Right lobe of liver (tissue), 6 donors: Measurements from ENCODE around the gene TNFRSF4. TPM values are rescaled to one million over a fixed set of nuclear protein-coding genes. Genes with fewer than 3 reads are reported as not detected.

Source experiments
- ATAC-seq, 4 donors: fragments of 200-7000 bp; cut with Tn5 transposase; one replicate each; pipeline ENCODE4 v1.9.1; 2020; ENCODE audit warnings: mild to moderate bottlenecking in 4 of 4, moderate library complexity in 4 of 4
- DNase-seq, 3 donors: peaks; one replicate each; pipeline ENCODE4 v3.0.0-alpha.2; 2020
- H3K27ac ChIP-seq, 3 donors: fragments of 200-600 bp; one replicate each; pipeline ENCODE4 v1.8.0; 2022
- H3K27me3 ChIP-seq, 2 donors: fragments of 200-600 bp; one replicate each; pipeline ENCODE4 v1.8.0; 2022
- H3K36me3 ChIP-seq, 4 donors: fragments of 200-600 bp; sonication (generic) in 1 of 4; one replicate each; pipeline versions ENCODE4 v1.5.1 to v1.8.0; 2017 to 2022; ENCODE audit warnings: control low read depth in 1 of 4
- H3K4me1 ChIP-seq, 4 donors: fragments of 200-600 bp; sonication (generic) in 1 of 4; one replicate each; pipeline versions ENCODE4 v1.5.1 to v1.8.0; 2017 to 2022; ENCODE audit warnings: control low read depth in 1 of 4
- H3K4me3 ChIP-seq, 3 donors: fragments of 200-600 bp; one replicate each; pipeline ENCODE4 v1.8.0; 2022
- H3K9me3 ChIP-seq, 4 donors: fragments of 200-600 bp; sonication (generic) in 1 of 4; one replicate each; pipeline versions ENCODE4 v1.5.1 to v1.8.0; 2017 to 2022; ENCODE audit warnings: control low read depth in 1 of 4
- CTCF ChIP-seq, 4 donors: fragments of 200-600 bp in 3 of 4; fragments of 450-650 bp in 1 of 4; IDR thresholded peaks; one replicate each; pipeline versions ENCODE4 v1.5.1 to v1.8.0; 2016 to 2022; ENCODE audit warnings: antibody characterized with exemption in 4 of 4, mild to moderate bottlenecking in 2 of 4
- POLR2A ChIP-seq: fragments of 450-650 bp; IDR thresholded peaks from one replicate; pipeline ENCODE4 v1.6.1; 2017; ENCODE audit warnings: antibody characterized with exemption, mild to moderate bottlenecking
- WGBS: methylation state at CpG from one replicate; pipeline ENCODE4 v1.1.6; 2018; ENCODE audit warnings: low coverage, low lambda C conversion rate; ENCODE audit not compliant: insufficient coverage; ENCODE audit errors: missing lambda C conversion rate; 5-methylcytosine and 5-hydroxymethylcytosine counted together
- intact Hi-C, 2 donors: fragments of 100-400 bp; cut with DNase I; formaldehyde crosslinking; loops; one replicate each; pipeline versions ENCODE4 v1.11.2 to v1.14.1; 2022
- total RNA-seq, 6 experiments: library from RNA; depleted of rRNA in 2 of 6; stranded (reverse); fragments of >200 nt in 2 of 6; fragmentation: NEBNext Ultra II Directional in 3 of 6; extraction: Animal tissue kit (Norgen Biotek cat#: 25700) in 3 of 6; gene quantifications; one replicate each; pipeline versions ENCODE4 v1.1.0 to v1.2.4, GENCODE V29; 2016 to 2023
- donor health status: DM: no; HTN: yes; CAD: no.
- donor health status: DM: no; HTN: no; CAD: no.
- donor health status: DM: no; HTN: no; CAD: no.
- donor health status: DM: no; HTN: yes; CAD: no.
- donor health status: DM: no; HTN: yes; CAD: no.

TNFRSF4 gene
- total RNA-seq, 6 experiments from 2014 or later = 0.20 to 0.99 (median 0.28) TPM; not detected in 2

- peaks cover 0 to 34% (median 11%) of the 10 kb centered on the region in 4 donors for H3K36me3 ChIP-seq
- H3K27me3 ChIP-seq = no peaks in the 10 kb centered on the region
- TF ChIP-seq CTCF (IDR thresholded peaks at IDR 0.05) (no peak), POLR2A (no peak)
- no peaks in the 10 kb centered on the region for H3K9me3 ChIP-seq
- ATAC-seq (no peak), DNase-seq (peak in 2 of 3 donors; percentile 46 to 53)
- no CpG with 5 or more reads among the region's 10 CpGs for WGBS
- H3K4me3 ChIP-seq = no peak overlapping the region
- no peaks in the 10 kb centered on the region for H3K4me1 ChIP-seq
- H3K27ac ChIP-seq = no peak overlapping the region
- intact Hi-C loops = no loop called here
Observed at GRCh38 chr1:1255611-1256010, 41.7 kb upstream of the TNFRSF4 start.

- Histone ChIP-seq H3K4me1 (no peaks in the 10 kb centered on the region), H3K4me3 (no peak overlapping the region), H3K27ac (no peak overlapping the region), H3K27me3 (no peaks in the 10 kb centered on the region), H3K9me3 (no peaks in the 10 kb centered on the region), H3K36me3 (peaks cover 0 to 34% (median 11%) of the 10 kb centered on the region in 4 donors)
- 95% methylated on average over 11 of the region's 26 CpGs for WGBS
- ATAC-seq (no peak), DNase-seq (no peak)
- intact Hi-C loops = no loop called here
- TF ChIP-seq CTCF (IDR thresholded peaks at IDR 0.05) (no peak), POLR2A (no peak)
Observed at GRCh38 chr1:1255078-1255477, 41.1 kb upstream of the TNFRSF4 start.

GRCh38 chr1:1254667-1254998 lies 40.7 kb upstream of the TNFRSF4 start:
- peaks cover 0 to 34% (median 11%) of the 10 kb centered on the region in 4 donors for H3K36me3 ChIP-seq

GRCh38 chr1:1253972-1254666 lies 40.2 kb upstream of the TNFRSF4 start:
- H3K4me3 ChIP-seq = no peak overlapping the region
- H3K36me3 ChIP-seq = peaks cover 0 to 34% (median 11%) of the 10 kb centered on the region in 4 donors
- 90% methylated on average over 14 of the region's 50 CpGs for WGBS
- H3K27ac ChIP-seq = no peak overlapping the region
- H3K27me3 ChIP-seq = no peaks in the 10 kb centered on the region
- no peaks in the 10 kb centered on the region for H3K4me1 ChIP-seq
- no peak for DNase-seq
- intact Hi-C loops = no loop called here
- ATAC-seq = no peak
- TF ChIP-seq CTCF (IDR thresholded peaks at IDR 0.05) = no peak
- no peak for TF ChIP-seq POLR2A
- no peaks in the 10 kb centered on the region for H3K9me3 ChIP-seq

More at GRCh38 chr1:1254667-1254998, 40.7 kb upstream of the TNFRSF4 start:
- 89% methylated on average over 12 of the region's 21 CpGs for WGBS
- Histone ChIP-seq H3K27ac (no peak overlapping the region), H3K4me1 (no peaks in the 10 kb centered on the region), H3K9me3 (no peaks in the 10 kb centered on the region), H3K4me3 (no peak overlapping the region), H3K27me3 (no peaks in the 10 kb centered on the region)
- no peak for ATAC-seq
- intact Hi-C loops = no loop called here
- DNase-seq = no peak
- no peak for TF ChIP-seq POLR2A
- no peak for TF ChIP-seq CTCF (IDR thresholded peaks at IDR 0.05)
